ENCODE data around the gene TMEM181. TPM values are rescaled to one million over a fixed set of nuclear protein-coding genes. Genes with fewer than 3 reads are reported as not detected.
"Not testable (repeated sequence)": the region's sequence is repeated elsewhere in the genome, so short reads cannot be mapped to it uniquely, and the experiment has no call there.

Gene TMEM181
- total RNA-seq, 1 experiment from 2014 or later = 72.9 TPM

GRCh38 chr6:158531970-158532369, 27.9 kb upstream of the TMEM181 start:
- in situ Hi-C loops (cut with HindIII; ENCODE audit: low pct_unique_long_range_greater_than_20kb, low sequenced_read_pairs) = no loop called here
- no peak for DNase-seq (ENCODE audit: low read depth, low spot score)

- peak; percentile 56 for DNase-seq (ENCODE audit: low read depth, low spot score)
- in situ Hi-C loops (cut with HindIII; ENCODE audit: low pct_unique_long_range_greater_than_20kb, low sequenced_read_pairs) = no loop called here
Measured at GRCh38 chr6:158536084-158536890, 23.6 kb upstream of the TMEM181 start.

- in situ Hi-C loops (cut with HindIII; ENCODE audit: low pct_unique_long_range_greater_than_20kb, low sequenced_read_pairs) = no loop called here
- DNase-seq (ENCODE audit: low read depth, low spot score) = no peak
Measured at GRCh38 chr6:158536891-158537798, 22.7 kb upstream of the TMEM181 start.

GRCh38 chr6:158538741-158539140, 21.1 kb upstream of the TMEM181 start:
- in situ Hi-C loops (cut with HindIII; ENCODE audit: low pct_unique_long_range_greater_than_20kb, low sequenced_read_pairs) = no loop called here
- no peak for DNase-seq (ENCODE audit: low read depth, low spot score)

GRCh38 chr6:158539413-158539812, 20.5 kb upstream of the TMEM181 start:
- in situ Hi-C loops (cut with HindIII; ENCODE audit: low pct_unique_long_range_greater_than_20kb, low sequenced_read_pairs) = no loop called here
- no peak for DNase-seq (ENCODE audit: low read depth, low spot score)

GRCh38 chr6:158539881-158540280, 20.0 kb upstream of the TMEM181 start:
- DNase-seq (ENCODE audit: low read depth, low spot score) = no peak
- in situ Hi-C loops (cut with HindIII; ENCODE audit: low pct_unique_long_range_greater_than_20kb, low sequenced_read_pairs) = no loop called here

GRCh38 chr6:158543606-158544185, 16.2 kb upstream of the TMEM181 start:
- in situ Hi-C loops (cut with HindIII; ENCODE audit: low pct_unique_long_range_greater_than_20kb, low sequenced_read_pairs) = no loop called here
- DNase-seq (ENCODE audit: low read depth, low spot score) = no peak

- in situ Hi-C loops (cut with HindIII; ENCODE audit: low pct_unique_long_range_greater_than_20kb, low sequenced_read_pairs) = no loop called here
- no peak for DNase-seq (ENCODE audit: low read depth, low spot score)
Measured at GRCh38 chr6:158544428-158544827, 15.5 kb upstream of the TMEM181 start.

GRCh38 chr6:158545043-158545966, 14.6 kb upstream of the TMEM181 start:
- DNase-seq (ENCODE audit: low read depth, low spot score) = no peak
- in situ Hi-C loops (cut with HindIII; ENCODE audit: low pct_unique_long_range_greater_than_20kb, low sequenced_read_pairs) = no loop called here

GRCh38 chr6:158548418-158549161, 11.3 kb upstream of the TMEM181 start:
- in situ Hi-C loops (cut with HindIII; ENCODE audit: low pct_unique_long_range_greater_than_20kb, low sequenced_read_pairs) = no loop called here
- DNase-seq (ENCODE audit: low read depth, low spot score) = no peak

GRCh38 chr6:158552055-158552795, 7.7 kb upstream of the TMEM181 start:
- no peak for DNase-seq (ENCODE audit: low read depth, low spot score)
- in situ Hi-C loops (cut with HindIII; ENCODE audit: low pct_unique_long_range_greater_than_20kb, low sequenced_read_pairs) = no loop called here

GRCh38 chr6:158552796-158553138, 7.1 kb upstream of the TMEM181 start:
- in situ Hi-C loops (cut with HindIII; ENCODE audit: low pct_unique_long_range_greater_than_20kb, low sequenced_read_pairs) = no loop called here
- DNase-seq (ENCODE audit: low read depth, low spot score) = no peak

GRCh38 chr6:158554611-158555361, 5.1 kb upstream of the TMEM181 start:
- in situ Hi-C loops (cut with HindIII; ENCODE audit: low pct_unique_long_range_greater_than_20kb, low sequenced_read_pairs) = no loop called here
- DNase-seq (ENCODE audit: low read depth, low spot score) = peak; percentile 38

- DNase-seq (ENCODE audit: low read depth, low spot score) = no peak
- in situ Hi-C loops (cut with HindIII; ENCODE audit: low pct_unique_long_range_greater_than_20kb, low sequenced_read_pairs) = no loop called here
Measured at GRCh38 chr6:158556113-158556512, 3.8 kb upstream of the TMEM181 start.

GRCh38 chr6:158557110-158557509, 2.8 kb upstream of the TMEM181 start:
- in situ Hi-C loops (cut with HindIII; ENCODE audit: low pct_unique_long_range_greater_than_20kb, low sequenced_read_pairs); DNase-seq (ENCODE audit: low read depth, low spot score): not testable (repeated sequence)

- in situ Hi-C loops (cut with HindIII; ENCODE audit: low pct_unique_long_range_greater_than_20kb, low sequenced_read_pairs) = no loop called here
- DNase-seq (ENCODE audit: low read depth, low spot score) = no peak
Measured at GRCh38 chr6:158557927-158558326, 2.0 kb upstream of the TMEM181 start.

Data from SK-MEL-5 (cell line).